Measurements from ENCODE around the gene AFDN. TPM values are rescaled to one million over a fixed set of nuclear protein-coding genes. Genes with fewer than 3 reads are reported as not detected.

Gene AFDN, protein sequence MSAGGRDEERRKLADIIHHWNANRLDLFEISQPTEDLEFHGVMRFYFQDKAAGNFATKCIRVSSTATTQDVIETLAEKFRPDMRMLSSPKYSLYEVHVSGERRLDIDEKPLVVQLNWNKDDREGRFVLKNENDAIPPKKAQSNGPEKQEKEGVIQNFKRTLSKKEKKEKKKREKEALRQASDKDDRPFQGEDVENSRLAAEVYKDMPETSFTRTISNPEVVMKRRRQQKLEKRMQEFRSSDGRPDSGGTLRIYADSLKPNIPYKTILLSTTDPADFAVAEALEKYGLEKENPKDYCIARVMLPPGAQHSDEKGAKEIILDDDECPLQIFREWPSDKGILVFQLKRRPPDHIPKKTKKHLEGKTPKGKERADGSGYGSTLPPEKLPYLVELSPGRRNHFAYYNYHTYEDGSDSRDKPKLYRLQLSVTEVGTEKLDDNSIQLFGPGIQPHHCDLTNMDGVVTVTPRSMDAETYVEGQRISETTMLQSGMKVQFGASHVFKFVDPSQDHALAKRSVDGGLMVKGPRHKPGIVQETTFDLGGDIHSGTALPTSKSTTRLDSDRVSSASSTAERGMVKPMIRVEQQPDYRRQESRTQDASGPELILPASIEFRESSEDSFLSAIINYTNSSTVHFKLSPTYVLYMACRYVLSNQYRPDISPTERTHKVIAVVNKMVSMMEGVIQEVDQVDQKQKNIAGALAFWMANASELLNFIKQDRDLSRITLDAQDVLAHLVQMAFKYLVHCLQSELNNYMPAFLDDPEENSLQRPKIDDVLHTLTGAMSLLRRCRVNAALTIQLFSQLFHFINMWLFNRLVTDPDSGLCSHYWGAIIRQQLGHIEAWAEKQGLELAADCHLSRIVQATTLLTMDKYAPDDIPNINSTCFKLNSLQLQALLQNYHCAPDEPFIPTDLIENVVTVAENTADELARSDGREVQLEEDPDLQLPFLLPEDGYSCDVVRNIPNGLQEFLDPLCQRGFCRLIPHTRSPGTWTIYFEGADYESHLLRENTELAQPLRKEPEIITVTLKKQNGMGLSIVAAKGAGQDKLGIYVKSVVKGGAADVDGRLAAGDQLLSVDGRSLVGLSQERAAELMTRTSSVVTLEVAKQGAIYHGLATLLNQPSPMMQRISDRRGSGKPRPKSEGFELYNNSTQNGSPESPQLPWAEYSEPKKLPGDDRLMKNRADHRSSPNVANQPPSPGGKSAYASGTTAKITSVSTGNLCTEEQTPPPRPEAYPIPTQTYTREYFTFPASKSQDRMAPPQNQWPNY (N-terminal part only)
- polyA plus RNA-seq (2013, experiment 1 of 2), result 82.8 TPM
- polyA plus RNA-seq (2013, experiment 2 of 2), result 90.8 TPM

DNA sequence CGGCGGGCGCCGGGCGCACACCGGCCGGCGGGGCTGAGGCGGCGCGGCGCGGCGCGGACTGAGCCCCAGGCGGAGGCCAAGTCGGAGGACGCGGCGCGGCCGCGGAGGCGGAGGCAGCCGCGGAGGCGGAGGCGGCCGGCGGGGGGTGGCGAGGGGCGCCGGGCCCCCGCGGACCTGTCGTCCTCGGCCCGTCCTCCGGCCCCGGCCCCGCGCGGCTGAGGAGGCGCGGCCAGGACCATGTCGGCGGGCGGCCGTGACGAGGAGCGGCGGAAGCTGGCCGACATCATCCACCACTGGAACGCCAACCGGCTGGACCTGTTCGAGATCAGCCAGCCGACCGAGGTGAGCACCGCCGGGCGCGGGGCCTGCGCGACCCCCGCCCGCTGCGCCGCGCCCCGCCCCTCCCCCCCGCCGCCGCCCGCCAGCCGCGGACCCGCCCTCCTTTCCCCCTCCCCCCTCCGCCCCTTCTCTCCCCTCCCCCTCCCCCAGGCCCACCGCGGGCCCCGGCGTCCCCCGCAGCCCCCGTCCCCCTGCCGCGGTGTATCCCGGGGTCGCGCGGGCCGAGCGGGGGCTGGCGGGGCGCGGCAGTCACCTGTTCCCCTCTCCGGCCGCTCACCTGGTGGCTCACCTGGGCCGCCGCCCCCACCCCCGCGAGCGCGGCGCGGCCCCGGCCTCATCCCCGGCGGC lies at the start of gene AFDN:
TSS of gene AFDN (plus strand) at position 16 of the 687 bp plus-strand sequence. CDS start at position 238, 222 bp downstream.
- H3K36me3 ChIP-seq (ENCODE audit: insufficient read depth, low read length), result peaks cover 15% of the 10 kb centered on the region
- peak within 1 kb of the TSS; percentile 87 for H3K9ac ChIP-seq (ENCODE audit: low read depth, low read length)
- no peaks in the 10 kb centered on the region for H3K27me3 ChIP-seq (ENCODE audit: insufficient read depth, low read length)
- peaks cover 33% of the 10 kb centered on the region for H3K4me1 ChIP-seq (ENCODE audit: insufficient read depth, low read length)
- H3K9me3 ChIP-seq (ENCODE audit: insufficient read depth, low read depth, low read length), result no peaks in the 10 kb centered on the region
- under 1% methylated on average over 88 of the region's 108 CpGs for WGBS
- peak within 1 kb of the TSS; percentile 83 for H3K27ac ChIP-seq (ENCODE audit: low read depth, low read length)
- H3K4me3 ChIP-seq (ENCODE audit: low read length), result peak within 1 kb of the TSS; percentile 98

GRCh38 chr6:167778497-167779128 lies 48.1 kb upstream of the AFDN start:
- H3K27ac ChIP-seq (ENCODE audit: low read depth, low read length), result no peak overlapping the region
- no peak overlapping the region for H3K4me3 ChIP-seq (ENCODE audit: low read length)
- no peak overlapping the region for H3K9ac ChIP-seq (ENCODE audit: low read depth, low read length)
- no peaks in the 10 kb centered on the region; the same call in 1 of the 2 replicates for H3K4me1 ChIP-seq (ENCODE audit: insufficient read depth, low read length)
- no peaks in the 10 kb centered on the region for H3K36me3 ChIP-seq (ENCODE audit: insufficient read depth, low read length)
- 91% methylated on average over 21 of the region's 21 CpGs for WGBS
- no peaks in the 10 kb centered on the region for H3K27me3 ChIP-seq (ENCODE audit: insufficient read depth, low read length)
- H3K9me3 ChIP-seq (ENCODE audit: insufficient read depth, low read depth, low read length), result no peaks in the 10 kb centered on the region

DNA sequence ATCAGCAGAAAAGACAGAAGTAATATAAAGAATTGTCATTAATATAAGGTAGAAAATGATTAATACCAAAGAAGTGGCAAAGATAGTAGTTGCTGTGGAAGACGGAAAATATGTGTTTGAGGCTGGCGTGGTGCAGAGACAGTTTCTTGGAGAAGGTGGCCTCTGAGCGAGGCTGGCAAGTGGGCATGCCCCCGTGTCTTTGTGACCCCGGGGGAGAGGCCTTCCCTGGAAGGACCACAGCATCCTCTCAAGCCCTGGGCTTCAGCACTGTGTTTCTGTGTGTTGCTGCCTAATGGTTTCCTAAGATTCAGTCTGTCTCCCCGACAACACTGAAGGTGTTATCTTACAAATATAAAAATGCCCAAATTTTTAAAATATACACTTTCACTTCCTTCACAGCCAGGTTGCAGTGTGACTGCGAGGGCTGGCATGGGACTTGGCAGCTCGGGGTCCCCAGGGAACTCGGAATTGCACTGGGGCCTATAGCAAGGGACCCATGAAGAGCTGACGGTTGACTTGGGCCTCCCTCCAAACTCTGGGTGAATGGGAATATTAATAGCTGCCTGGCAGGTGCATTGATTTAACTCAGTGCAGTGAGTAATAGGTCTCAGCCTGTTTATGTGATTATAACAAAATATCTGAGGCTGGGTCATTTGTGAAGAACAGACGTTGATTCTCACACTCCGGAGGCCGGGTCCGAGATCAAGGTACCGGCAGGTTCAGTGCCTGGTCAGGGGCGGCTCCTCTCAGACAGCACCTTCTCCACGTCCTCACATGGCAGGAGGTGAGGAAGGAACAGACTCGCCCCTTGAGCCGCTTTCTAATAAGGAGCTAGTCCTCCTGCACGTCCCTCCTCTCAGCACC lies 47.4 kb upstream of the AFDN start:
- no peak overlapping the region for H3K27ac ChIP-seq (ENCODE audit: low read depth, low read length)
- no peak overlapping the region for H3K9ac ChIP-seq (ENCODE audit: low read depth, low read length)
- WGBS, result 92% methylated on average over 20 of the region's 20 CpGs
- H3K36me3 ChIP-seq (ENCODE audit: insufficient read depth, low read length), result no peaks in the 10 kb centered on the region
- H3K27me3 ChIP-seq (ENCODE audit: insufficient read depth, low read length), result no peaks in the 10 kb centered on the region
- H3K4me3 ChIP-seq (ENCODE audit: low read length), result no peak overlapping the region
- H3K4me1 ChIP-seq (ENCODE audit: insufficient read depth, low read length), result no peaks in the 10 kb centered on the region; the same call in 1 of the 2 replicates
- no peaks in the 10 kb centered on the region for H3K9me3 ChIP-seq (ENCODE audit: insufficient read depth, low read depth, low read length)

GRCh38 chr6:167779993-167780655 lies 46.6 kb upstream of the AFDN start:
- Histone ChIP-seq H3K9ac (ENCODE audit: low read depth, low read length) (no peak overlapping the region), H3K27me3 (ENCODE audit: insufficient read depth, low read length) (no peaks in the 10 kb centered on the region), H3K36me3 (ENCODE audit: insufficient read depth, low read length) (no peaks in the 10 kb centered on the region), H3K27ac (ENCODE audit: low read depth, low read length) (no peak overlapping the region), H3K4me3 (ENCODE audit: low read length) (no peak overlapping the region), H3K4me1 (ENCODE audit: insufficient read depth, low read length) (no peaks in the 10 kb centered on the region; the same call in 1 of the 2 replicates), H3K9me3 (ENCODE audit: insufficient read depth, low read depth, low read length) (no peaks in the 10 kb centered on the region)
- WGBS, result 93% methylated on average over 15 of the region's 15 CpGs

DNA sequence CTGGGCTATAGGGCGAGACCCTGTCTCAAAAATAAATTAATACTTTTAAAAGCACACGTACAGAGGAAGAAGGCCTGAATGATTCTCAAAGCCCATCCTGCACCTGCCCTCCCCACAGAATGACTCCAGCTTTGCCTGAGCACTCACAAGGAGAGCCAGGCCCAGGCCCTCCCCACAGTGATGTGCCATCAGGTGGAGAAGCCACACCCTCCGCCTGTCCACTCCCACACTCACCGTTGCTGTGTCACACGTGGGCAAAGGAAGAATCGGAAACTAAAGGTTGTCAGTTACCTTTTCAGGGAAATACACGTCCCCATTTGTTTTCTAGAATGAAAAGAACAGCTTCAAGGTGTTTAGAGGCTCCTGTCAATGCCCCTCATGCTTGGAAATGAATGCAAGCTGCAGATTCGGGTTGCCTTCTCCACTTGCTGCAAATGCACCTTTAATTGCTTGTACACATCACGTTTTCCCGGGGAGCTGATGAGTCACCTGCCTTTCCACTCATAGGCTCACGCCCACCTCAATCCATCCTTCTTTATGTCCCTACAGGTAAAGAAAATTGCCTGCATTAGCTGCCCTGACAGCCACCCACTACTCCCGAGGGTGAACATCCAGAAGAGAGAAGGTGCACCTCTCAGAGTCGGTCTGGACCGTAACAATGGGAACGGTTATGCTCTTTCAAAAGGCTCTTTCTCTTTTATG lies 45.5 kb upstream of the AFDN start:
- no peaks in the 10 kb centered on the region for H3K9me3 ChIP-seq (ENCODE audit: insufficient read depth, low read depth, low read length)
- H3K27ac ChIP-seq (ENCODE audit: low read depth, low read length), result no peak overlapping the region
- H3K36me3 ChIP-seq (ENCODE audit: insufficient read depth, low read length), result no peaks in the 10 kb centered on the region
- H3K9ac ChIP-seq (ENCODE audit: low read depth, low read length), result no peak overlapping the region
- H3K4me1 ChIP-seq (ENCODE audit: insufficient read depth, low read length), result no peaks in the 10 kb centered on the region; the same call in 1 of the 2 replicates
- H3K27me3 ChIP-seq (ENCODE audit: insufficient read depth, low read length), result no peaks in the 10 kb centered on the region
- 83% methylated on average over 15 of the region's 15 CpGs for whole genome bisulfite sequencing
- no peak overlapping the region for H3K4me3 ChIP-seq (ENCODE audit: low read length)

- Histone ChIP-seq H3K27ac (ENCODE audit: low read depth, low read length) (no peak overlapping the region), H3K27me3 (ENCODE audit: insufficient read depth, low read length) (no peaks in the 10 kb centered on the region), H3K9me3 (ENCODE audit: insufficient read depth, low read depth, low read length) (no peaks in the 10 kb centered on the region), H3K36me3 (ENCODE audit: insufficient read depth, low read length) (no peaks in the 10 kb centered on the region), H3K4me3 (ENCODE audit: low read length) (no peak overlapping the region), H3K4me1 (ENCODE audit: insufficient read depth, low read length) (no peaks in the 10 kb centered on the region; the same call in 1 of the 2 replicates), H3K9ac (ENCODE audit: low read depth, low read length) (no peak overlapping the region)
- WGBS, result 81% methylated on average over 9 of the region's 9 CpGs
These were observed 44.8 kb upstream of the AFDN start for GRCh38 chr6:167781868-167782267.

- no peak overlapping the region for H3K9ac ChIP-seq (ENCODE audit: low read depth, low read length)
- no peaks in the 10 kb centered on the region for H3K27me3 ChIP-seq (ENCODE audit: insufficient read depth, low read length)
- H3K27ac ChIP-seq (ENCODE audit: low read depth, low read length), result no peak overlapping the region
- H3K36me3 ChIP-seq (ENCODE audit: insufficient read depth, low read length), result no peaks in the 10 kb centered on the region
- no peak overlapping the region for H3K4me3 ChIP-seq (ENCODE audit: low read length)
- no peaks in the 10 kb centered on the region; the same call in 1 of the 2 replicates for H3K4me1 ChIP-seq (ENCODE audit: insufficient read depth, low read length)
- 95% methylated on average over 4 of the region's 4 CpGs for WGBS
- H3K9me3 ChIP-seq (ENCODE audit: insufficient read depth, low read depth, low read length), result no peaks in the 10 kb centered on the region
These were observed 43.8 kb upstream of the AFDN start for GRCh38 chr6:167782698-167783517.

- Histone ChIP-seq H3K9ac (ENCODE audit: low read depth, low read length) (no peak overlapping the region), H3K36me3 (ENCODE audit: insufficient read depth, low read length) (no peaks in the 10 kb centered on the region), H3K27me3 (ENCODE audit: insufficient read depth, low read length) (no peaks in the 10 kb centered on the region), H3K4me3 (ENCODE audit: low read length) (no peak overlapping the region), H3K9me3 (ENCODE audit: insufficient read depth, low read depth, low read length) (no peaks in the 10 kb centered on the region), H3K27ac (ENCODE audit: low read depth, low read length) (no peak overlapping the region), H3K4me1 (ENCODE audit: insufficient read depth, low read length) (no peaks in the 10 kb centered on the region)
- WGBS, result 88% methylated on average over 8 of the region's 10 CpGs
These were observed 39.6 kb upstream of the AFDN start for GRCh38 chr6:167786853-167787675.
